GM18499 (cell line): ENCODE results near the gene ABTB1.
"Not testable (repeated sequence)": the region's sequence is repeated elsewhere in the genome, so short reads cannot be mapped to it uniquely, and the experiment has no call there.

Experiments used
- ATAC-seq: cut with Tn5 transposase; IDR thresholded peaks from one replicate; pipeline ENCODE4 v1.9.1; 2021; ENCODE audit warnings: moderate number of reproducible peaks; ENCODE audit not compliant: insufficient read depth, unreplicated experiment

The ABTB1 gene

GRCh38 chr3:127699416-127700300, 26.9 kb downstream of the ABTB1 start:
- no peak for ATAC-seq

DNA sequence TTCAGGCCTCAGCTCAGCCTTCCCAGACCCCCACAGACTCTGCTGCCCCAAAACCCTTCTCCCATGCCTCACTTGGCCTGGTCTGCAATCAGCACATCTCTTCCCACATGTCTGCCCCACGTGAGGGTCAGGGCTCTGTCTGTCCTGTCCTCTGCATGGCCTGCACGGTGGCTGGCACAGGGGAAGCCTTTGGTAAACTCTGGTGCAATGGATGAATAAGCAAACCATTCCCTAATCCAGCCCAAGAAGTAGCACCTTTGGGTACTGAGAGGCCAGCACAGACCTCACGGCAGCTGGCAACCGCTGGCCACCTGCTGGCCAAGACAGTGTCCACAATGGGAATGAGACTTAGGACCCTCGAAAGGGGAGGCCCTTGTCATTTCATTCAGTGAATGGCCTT, 27.7 kb downstream of the ABTB1 start:
- no peak for ATAC-seq

- no peak for ATAC-seq
Observed at GRCh38 chr3:127701280-127701911, 28.6 kb downstream of the ABTB1 start.

DNA sequence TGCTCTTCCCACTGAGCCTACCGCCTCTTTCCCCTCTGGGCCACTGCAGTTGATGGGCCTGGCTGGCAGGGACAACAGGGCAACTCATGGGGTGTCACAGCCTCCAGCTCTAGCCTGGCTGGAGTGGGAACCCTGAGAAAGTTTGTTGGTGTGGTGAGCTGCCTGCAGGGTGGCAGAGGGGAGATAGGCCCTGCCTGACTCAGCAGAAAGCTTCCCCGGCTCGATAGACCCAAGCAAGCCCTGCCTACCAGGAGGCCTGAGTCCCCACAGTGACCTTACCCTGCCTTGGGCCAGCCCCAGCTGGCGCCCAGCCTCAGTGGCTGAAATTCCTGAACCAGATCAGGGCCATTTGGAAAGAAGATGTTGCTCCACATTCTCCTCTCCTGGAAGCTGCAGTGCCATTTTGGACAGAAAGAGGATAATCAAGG, 29.4 kb downstream of the ABTB1 start:
- no peak for ATAC-seq

- not testable (repeated sequence) for ATAC-seq
Observed at GRCh38 chr3:127704840-127705239, 32.1 kb downstream of the ABTB1 start.

DNA sequence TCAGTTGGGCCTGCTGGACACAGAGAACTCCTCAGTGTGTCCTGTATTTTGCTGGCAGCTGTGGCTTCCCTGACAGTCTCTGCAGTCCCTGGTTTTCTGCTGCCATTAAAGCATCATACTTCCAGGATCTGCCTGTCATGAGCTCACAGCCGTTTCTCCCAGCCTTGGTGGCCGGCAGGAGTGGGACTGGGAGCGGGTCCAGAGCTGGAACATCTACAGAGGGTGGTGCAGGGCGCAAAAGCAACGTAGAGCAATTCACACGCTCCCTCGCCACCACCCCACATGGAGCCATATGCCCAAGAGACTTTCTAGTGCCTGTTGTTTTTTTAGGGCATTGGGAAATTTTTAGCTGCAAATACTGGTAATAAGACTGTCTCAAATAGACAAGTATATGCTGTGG, 33.6 kb downstream of the ABTB1 start:
- no peak for ATAC-seq

DNA sequence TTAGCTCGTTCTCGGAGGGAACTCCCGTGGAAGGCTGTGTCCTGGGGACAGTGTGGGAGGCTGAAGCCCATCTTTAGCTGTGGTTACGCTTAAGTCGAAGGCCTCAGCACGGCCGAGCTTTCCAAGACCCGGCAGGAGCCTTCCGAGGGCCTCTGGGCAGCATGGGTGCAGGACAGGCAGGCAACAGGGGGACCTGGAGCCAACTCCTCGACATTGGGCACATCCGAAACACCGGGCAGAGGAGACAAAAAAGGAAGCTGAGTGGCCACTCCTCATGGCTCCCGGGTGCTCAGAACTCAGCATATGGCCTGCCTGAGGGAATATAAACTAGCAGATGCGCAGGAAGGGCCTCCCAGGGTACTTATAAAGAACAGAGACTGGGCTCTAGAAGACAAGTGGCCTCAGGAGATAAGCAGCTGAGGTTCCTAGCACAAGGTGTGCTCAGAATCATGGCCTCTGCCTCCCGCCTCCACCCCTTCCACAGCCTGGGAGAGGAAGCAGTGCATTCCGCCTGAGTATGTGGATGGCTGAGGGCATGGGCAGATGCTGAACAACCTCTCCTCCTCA, 34.1 kb downstream of the ABTB1 start:
- ATAC-seq = no peak

GRCh38 chr3:127707851-127708411, 35.2 kb downstream of the ABTB1 start:
- no peak for ATAC-seq

- no peak for ATAC-seq
Observed at GRCh38 chr3:127708837-127709236, 36.1 kb downstream of the ABTB1 start.

DNA sequence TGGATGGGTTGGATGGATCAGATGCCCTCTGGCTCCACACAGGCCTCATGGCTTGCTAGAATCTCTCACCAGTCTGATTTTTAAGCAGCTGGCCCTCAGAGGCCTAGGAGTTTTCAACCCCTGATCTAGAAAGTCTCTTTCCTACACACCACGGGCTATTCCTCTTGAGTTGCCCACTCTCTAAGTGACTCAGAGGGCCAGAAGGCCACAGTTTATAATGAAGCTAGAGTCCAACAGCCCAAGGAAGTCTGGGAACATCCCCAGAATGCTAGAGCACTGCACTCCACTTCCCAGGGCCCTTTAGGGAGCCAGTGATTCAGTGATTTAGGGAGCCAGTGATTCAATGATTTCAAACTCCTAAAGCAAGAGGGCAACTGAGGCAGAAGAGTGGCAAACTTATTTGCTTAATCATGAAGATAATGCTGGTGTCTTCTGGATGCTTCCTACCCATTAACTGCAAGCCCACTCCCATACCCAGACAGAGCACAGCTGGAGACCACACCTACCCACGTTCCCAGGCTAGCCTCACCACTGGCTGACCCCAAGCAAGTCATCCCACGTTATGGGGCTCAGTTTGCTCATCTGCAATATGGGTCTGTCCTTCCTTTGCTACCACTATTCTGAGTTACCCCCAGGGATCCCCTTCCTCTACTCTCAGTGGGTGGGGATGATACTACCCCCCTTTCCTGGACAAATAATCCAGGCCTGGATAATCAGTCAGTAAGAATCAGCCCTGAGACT, 36.7 kb downstream of the ABTB1 start:
- ATAC-seq = no peak

DNA sequence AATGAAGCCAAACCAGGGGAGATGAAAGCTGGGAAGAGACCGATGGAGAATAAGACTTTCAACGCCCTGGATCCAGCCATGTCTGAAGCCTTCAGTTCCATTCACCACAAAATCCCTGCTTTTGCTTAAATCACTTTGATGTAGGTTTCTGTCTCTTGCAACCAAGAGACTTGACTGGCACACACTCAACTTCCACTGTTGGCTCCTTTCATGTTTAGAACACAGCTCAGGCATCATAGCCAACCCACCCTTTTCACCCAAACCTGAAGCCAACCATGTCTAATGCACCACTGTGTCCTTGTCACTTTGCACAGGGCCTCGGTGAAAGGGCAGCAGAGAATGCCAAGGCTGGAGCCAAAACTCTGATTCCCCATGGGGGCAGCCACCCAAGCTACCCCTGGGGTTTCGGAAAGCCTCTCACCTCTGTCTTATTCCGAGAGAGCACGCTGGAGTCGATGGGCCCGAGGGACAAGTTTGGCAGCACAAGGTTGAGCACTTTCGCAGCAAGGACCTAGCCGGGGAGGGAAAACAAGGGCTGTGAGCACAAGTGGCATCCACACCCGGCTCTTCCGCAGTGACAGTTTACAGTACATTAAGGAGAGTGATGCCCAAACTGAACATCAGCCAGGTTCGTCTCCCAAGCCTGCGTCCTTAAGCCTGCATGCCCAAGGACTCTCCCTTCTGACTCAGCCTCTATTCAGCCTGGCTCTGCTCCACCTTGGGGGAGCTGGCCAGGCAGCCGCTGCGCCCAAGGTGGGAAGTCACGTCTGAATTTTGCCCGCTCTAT, 37.6 kb downstream of the ABTB1 start:
- ATAC-seq = no peak

DNA sequence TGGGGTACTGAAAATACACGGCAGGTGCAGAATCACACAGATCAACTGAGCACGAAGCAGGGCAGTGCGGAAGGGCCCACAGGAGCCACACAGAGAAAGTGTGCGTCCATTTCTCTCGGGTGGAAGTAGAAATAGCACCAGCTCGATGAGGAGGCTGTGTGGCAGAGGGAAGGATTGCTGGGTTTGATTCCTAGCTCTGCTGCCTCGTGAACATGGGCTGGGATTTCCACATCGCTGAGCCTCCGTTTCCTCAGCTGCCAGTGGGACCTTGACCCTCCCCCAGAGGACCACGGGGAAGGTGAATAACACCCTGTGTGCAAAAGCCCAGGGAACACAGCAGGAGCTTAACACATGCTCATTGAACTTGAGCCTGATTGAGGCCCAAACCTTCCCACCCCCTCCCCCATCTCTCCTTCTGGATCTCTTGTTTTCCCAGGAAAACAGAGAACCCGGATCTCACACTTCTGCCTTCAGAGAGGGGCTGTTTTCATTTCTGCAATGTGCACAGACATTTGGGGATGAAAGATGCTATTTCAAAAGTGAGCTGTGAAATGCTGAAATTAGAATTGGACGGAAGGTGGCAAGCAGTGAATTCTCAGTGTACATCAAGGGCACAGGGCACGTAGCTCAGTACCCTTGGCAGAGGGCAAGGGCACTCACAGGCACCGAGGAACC, 38.4 kb downstream of the ABTB1 start:
- ATAC-seq = no peak

- no peak for ATAC-seq
Observed at GRCh38 chr3:127711896-127712295, 39.1 kb downstream of the ABTB1 start.

DNA sequence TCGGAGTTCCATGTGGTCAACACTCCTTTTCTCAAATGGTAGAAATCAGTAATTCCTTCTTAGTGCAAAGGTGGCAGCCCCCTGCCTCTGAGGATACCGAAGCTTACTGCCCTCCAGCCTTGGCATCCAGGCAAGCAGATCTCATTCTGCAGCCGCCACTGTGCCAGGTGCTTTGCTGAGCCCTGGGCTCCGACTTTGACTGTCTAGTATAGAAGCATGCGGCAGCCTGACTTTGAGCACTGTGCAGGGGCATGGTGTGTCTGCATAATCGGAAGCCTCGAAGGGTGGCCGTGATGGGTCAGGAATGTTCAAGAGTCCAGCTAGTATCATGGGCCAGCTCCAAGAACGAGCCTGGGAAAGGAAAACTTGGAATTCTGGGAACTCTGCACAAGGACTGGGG, 39.7 kb downstream of the ABTB1 start:
- ATAC-seq = no peak

DNA sequence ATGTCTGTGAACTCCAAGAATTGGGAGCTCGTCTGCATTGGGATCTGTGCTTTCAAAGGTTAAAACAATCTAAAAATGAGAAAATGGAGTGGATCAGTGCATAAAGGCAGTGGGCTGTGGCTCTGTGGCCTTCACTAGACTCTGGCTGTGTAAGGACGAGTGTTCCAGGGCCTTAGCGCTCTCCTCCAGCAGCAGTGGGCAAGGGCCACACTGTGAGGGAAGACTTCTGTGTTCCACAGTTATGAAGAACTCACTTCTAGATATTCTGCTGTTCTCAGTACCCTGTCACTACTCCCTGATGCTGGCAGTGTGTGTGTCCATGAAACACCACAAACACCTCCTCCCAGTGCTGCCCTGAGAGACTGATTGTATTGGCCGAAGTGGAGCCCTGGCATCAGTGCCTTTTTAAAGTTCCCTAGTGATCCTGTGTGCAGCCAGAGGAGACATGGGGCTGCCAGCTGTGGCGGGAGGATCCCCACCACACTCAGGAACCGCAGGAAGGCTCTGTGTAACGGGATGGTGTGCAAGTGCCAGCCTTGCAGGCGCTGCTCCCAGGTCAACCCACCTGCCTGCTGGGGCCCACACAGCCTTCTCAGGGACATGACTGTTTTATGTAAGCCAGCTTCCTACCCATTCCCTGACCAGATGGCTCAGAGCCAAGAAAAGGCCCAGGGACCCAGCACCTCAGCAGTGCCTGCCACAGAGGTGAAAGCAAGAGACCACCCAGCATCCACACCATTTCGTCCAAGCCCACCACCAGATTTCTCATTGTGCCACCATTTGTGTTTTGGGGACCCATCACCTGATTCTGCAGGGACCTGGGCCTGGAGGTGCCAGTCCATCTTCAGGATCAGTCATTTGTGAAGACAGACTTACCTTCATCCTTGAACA, 40.4 kb downstream of the ABTB1 start:
- no peak for ATAC-seq

DNA sequence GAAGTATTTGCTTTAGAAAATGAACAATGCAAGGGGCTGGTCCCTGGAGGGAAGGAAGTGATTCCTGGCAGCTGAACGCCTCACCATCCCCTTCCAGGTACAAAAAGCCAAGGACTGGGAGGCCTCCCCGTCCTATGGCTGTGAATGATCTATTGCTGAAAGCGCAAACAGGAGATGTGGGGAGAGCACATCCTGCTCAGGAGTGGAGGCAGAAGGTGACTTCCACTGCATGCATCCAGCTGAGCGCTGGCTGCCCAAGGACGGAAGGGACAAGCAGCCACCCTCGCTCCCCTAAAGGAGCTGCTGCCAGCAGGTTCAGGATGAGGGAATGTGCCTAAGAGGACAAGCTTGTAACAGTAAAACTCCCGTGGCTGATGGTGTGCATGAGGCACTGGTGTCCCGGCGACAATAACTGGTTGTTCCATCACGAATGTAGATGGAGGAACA, 41.4 kb downstream of the ABTB1 start:
- ATAC-seq = no peak

DNA sequence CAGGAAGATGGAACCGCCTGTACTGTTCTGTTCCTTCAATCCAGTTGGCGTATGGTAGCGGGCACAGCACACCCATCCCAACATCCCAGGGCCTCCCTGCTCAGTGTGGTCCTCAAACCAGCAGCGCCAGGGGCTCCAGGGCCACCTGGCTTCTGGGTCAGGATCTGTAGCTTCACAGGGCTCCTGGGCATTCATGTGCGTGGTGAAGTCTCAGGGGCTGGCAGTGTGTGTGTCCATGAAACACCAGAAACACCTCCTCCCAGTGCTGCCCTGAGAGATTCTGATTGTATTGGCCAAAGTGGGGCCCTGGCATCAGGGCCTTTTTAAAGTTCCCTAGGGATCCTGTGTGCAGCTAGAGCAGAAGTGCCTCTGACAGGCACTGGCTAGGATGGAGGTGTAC, 42.1 kb downstream of the ABTB1 start:
- no peak for ATAC-seq

DNA sequence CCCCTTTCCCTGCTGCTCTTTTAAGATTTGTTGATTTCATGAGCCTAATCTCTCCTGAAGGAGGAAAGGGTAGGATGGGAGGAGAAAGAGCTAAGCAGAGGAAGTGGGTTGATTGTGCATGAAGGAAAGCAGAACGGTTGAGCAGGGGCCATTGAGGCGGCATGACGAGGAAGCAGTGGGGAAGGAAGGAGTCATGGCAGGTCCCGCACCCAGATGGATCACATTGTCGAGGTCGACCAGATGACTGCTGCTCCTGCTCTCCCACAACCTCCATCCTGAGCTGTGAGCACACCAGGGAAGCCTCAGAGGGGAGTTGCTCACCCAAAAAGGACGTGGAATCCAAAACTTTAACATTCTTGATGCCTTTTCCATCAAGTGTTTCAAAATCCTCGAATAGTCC, 42.8 kb downstream of the ABTB1 start:
- no peak for ATAC-seq
